GM19193 (cell line): Measurements from ENCODE around the gene ABCB4.

Source experiments
- POLR2A ChIP-seq: IDR thresholded peaks from 4 replicates; pipeline ENCODE4 v1.6.1; 2011; ENCODE audit not compliant: insufficient read depth, insufficient read length; ENCODE audit errors: extremely low read depth

ABCB4 gene

DNA sequence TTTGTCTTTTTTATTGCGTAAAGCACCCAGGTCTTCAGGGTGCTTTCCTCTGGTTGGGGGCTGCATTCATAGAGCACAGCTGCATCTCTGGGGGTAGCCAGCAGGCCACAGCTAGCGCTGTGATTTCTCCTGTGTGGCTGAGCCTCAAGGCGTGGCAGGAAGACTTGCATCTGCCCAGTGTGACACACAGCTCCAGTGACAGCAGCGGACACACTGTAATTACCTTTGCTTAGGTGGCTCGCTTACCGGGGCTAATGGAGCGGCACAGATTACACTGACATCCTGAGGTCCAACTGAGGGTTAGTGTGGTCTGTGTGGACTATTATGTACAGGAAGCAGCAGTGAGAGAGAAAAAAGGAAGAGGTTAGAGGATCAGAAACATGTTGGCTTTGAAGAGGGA is 27.1 kb downstream of the ABCB4 start:
- no peak for TF ChIP-seq POLR2A

DNA sequence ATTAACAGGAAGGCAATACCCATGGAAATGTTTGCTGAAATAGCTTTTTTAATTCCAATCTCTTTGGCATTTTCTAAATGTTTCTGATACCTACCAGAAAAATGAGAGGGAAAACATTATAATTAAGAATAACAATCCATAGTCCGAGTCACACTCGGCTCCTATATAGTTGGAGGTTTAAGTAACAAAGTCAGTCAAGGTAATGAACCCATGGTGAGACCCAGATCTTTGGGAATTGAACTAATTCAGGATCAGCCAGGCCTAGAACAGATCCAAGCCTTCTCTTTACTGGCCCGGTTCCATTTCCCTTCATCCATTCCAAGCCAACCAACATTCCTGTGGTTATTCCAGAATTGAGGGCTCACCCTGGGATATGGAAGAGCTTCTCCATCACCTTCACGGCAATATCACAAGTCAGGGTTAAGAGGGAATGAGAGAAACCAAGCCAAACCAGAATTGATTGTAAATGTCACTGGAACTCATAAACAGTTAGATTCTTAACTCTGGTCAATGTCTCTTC is 28.3 kb downstream of the ABCB4 start:
- no peak for TF ChIP-seq POLR2A

DNA sequence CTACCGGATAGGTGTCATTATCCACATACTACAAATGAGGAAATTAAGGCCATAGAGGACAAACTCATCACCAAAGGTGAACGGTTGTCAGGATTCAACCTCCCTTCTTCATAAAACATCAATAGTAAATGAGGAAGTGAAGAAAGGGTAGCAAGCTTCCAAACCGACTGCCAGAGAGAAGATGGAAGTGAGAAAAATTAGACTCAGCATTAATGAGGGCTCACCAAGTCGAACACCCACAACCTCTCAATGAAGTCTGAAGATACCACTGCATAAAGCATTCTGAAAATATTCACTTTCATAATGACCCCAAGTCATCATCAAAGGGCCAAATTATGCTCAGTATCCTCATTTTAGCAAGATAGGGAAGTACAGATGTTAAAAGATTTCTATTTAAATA is 29.6 kb downstream of the ABCB4 start:
- no peak for TF ChIP-seq POLR2A

DNA sequence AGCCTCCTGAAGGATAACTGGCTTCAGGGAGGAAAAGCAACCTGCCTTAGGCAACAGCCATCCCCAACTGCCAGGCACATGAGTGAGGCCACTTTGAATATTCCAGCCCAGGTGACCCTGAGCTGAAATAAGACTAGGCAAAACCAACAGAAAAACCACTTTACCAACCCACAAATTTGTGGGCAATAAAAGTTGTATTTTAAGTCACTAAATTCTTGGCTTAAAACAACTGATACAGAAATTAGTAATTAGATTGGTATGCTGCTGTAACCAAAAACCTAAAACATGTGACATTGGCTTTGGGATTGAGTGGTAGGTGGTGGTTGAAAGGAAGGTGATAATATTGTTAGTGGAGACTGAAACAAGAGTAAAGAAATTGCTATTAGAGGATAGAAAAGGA is 39.9 kb downstream of the ABCB4 start:
- TF ChIP-seq POLR2A: no peak

DNA sequence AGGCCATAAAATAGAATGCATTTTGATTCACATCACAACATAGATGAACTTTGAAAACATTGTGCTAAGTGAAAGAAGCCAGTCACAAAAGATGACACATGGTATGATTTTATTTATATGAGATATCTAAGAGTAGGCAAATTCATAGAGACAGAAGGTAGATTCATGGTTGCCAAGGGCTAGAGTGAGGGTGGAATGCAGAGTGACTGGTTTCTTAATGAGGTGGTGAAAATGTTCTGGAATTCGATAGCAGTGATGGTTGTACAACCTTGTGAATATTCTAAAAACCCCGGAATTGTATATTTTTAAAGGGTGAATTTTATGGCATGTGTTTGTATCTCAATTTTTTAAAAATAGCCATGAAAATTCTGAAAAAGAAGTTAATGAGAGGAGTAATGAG is 42.9 kb downstream of the ABCB4 start:
- no peak for TF ChIP-seq POLR2A

DNA sequence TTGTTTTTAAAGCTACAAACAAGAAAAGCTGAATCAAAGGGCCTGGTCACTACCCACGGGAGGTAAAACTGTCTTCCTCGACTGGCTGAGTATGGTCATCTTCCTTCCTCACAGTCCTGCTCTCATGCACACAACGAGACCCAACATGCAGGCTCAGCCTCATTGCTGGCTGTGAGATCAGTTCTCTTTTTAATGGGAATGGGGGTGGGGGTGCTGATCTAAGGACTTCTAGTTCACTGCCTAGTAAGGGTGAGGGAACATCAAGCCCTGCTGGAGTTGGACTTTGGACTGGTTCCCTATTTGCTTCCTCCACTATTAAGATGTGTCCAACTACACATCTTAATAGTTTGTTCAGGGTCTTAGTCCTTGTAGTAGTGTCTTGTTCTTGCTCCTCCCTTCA is 48.2 kb downstream of the ABCB4 start:
- no peak for TF ChIP-seq POLR2A

DNA sequence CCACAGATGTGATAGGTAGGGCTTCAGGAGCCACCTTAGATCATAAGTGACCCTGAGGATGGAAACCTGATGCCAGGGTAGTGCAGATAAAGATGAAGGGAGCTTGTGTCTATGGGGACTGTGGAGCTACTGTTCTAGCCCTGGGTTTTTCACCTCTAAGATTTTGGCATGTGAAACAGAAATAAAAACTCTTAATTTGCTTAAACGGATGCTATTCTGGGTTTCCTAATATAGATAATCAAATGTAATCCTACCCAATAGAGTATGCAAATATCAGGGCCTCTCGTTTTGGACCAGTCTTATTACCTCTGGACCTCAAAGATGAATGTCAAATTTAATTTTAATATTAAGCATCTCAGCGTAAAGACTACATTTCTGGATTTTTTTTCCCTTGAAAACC is 49.3 kb downstream of the ABCB4 start:
- TF ChIP-seq POLR2A: no peak

DNA sequence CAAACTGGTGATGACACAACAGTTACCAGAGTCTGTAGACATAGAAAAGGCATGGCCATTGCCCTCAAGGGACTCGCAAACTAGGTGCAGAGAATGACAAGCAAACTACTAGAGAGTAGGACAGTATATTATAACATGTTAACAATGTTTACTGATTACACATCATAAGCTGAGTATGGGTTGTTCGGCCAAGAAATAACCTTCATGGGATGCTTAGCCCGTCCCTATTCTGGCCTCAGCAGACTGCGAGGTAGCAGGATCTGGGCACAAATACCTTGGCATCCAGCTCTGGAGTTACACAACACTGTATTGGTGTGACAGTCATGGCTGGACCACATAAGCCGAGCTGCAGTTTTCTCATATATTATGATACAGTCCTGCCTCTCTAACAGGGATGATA is 51.4 kb downstream of the ABCB4 start:
- TF ChIP-seq POLR2A: no peak

DNA sequence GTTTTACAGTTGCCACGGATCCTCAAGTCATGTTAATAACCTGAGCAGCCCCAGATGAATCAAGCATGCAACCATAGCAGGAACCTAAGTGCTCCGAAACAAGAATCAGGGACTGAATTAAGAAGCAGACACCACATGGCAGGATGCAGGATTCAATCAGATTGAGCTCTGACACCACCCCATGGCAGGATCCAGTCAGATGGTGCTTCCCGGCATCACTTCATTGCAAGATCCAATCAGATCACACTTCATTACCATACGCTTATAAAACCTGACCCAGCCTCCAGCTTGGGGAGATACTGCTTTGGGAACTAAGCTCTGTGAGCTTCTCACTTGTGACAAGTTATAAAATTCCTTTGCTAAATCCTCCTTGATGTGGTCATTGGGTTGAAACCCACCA is 55.3 kb downstream of the ABCB4 start:
- no peak for TF ChIP-seq POLR2A

DNA sequence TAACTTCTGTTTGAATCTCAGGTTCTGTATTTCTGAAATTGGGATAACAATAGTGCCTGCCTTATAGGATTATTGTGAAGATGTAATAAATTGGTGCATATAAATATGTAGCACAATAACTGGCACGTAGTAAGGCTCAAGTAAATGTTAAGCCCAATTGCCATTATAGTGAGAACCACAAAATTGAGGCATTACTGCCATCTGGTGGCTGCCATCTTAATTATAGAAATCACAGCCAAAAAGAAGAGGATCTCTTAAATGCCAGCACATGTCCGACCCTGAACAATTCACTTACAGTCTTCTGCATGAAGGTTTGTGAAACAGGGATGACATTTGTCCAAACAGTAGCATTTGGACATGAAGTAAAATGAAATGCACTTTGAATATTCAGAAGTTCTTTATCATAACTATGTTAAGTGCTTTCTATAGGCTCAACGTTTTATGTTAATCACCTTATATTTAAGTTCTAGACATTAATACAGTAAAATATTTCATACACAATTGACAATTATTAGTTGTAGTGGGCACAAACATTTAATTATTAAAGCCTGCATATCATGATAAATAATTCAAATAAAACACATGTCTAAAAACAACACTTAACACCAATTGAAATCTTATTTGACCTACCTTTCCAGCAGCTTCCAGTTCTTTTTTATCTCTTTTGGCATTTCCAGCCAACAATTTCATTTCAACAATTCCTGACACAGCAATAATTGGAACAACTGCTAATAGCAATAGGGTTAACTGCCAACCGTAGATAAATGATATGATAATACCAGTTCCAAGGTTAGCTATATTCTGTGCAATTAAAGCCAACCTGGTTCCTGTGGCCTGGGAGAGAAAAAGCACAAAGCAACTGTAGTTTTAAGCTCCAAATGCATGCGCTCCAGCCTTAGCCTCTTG is 58.5 kb downstream of the ABCB4 start:
- no peak for TF ChIP-seq POLR2A

DNA sequence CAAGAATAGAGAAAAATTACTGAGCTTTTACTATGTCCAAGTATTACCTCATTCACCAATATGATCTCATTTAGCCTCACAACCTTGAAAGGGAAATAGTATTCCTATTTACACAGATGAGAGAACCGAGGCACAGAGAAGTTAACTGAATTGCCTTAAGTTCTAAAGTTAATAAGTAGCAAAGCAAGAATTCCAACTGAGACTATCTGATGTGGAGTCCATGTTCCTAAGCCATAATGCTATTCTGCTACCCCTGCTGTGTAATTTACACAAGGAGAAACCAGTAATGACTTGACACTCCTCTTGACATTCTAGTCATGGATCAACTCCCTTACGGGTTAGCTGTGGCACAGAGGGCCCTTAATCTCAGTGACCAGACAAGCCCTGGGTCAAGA is 60.7 kb downstream of the ABCB4 start:
- TF ChIP-seq POLR2A: no peak

DNA sequence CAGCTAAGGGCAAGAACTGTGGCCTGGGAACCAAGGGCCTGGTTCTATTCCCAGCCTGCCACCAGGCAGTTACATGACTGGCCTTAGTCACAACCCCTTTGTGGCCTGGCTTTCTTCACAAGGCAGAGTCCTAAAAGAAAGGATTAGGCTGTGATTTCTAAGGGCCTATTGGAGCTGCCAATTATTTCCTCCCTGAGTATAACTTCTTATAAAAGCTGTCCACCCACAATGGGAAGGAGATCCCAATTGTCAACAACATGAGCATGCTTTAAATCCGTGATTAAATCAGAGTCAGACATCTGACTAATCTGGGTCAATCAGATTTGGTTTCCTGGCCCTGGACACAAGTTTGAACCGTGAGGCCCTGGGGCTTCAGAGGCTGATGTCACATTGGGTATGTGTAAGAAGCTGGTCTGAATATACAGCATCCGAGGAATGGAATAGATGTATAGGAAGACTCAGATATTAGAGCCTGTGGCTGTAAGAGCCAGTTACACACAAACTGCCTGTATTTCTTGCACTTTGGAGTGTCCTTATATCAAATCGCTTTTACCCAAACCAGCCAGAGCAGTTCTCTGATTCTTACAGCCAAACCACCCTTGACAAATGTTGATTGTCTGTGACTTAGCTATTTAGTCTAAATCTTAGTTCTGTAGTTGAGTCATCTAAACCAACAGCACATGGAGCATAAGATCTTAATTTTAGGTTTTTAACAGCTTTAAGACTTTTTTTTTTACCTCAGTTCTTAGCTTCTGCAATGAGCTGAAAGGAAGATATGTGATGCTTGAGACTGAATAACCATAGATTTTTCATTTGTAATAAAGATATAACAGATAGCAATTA is 61.3 kb downstream of the ABCB4 start:
- TF ChIP-seq POLR2A: no peak

DNA sequence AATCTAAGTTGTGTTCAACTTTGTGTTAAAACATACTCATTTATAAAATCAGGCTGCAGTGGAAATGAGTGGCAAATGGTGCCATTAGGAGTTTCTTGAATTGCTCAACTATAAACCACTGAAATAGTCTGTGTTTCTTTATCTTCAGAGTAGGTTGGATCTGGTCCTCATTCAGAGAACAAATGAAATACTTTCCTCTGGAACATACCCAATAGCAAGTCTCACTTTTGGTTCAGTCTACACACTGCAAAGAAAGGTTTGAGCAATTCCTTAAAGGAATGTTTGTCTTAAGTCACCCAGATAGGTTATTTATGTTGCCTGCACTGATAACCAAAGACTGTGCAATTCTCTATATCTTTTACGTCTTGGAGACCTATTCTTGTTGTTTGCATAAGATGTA is 62.5 kb downstream of the ABCB4 start:
- no peak for TF ChIP-seq POLR2A

DNA sequence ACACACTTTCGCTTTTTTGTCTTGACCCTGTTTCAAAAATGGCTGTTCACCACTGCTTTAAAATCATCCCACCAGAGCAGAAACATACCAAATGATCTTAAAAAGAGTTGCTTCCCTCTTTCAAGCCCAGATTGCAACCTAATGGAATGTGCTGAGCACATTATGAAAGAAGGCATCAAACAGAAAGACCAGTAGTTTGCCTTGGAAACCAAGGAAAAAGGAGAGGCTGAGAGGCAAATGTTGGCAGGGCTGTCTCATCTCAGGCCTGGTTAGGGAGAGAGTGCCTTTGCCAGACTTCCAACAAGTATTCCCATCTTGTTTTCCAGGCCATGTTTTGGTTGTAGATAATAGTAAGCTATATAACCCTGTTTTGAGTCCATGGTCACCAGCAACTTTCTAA is 64.3 kb downstream of the ABCB4 start:
- no peak for TF ChIP-seq POLR2A

DNA sequence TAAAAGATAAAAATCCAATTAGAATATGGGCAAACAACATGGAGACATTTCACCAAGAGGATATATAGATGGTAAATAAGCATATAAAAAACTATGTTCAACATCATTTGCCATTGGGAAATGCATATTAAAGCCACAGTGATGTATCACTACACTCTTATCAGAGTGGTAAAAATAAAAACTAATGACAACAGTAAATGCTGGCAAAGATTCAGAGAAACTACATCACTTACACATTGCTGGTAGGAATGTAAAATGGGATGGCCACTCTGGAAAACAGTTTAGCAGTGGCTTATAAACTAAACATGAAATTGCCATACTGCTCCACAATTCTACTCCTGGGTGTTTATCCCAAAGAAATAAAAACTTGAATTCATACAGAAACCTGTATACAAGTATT is 70.8 kb downstream of the ABCB4 start:
- no peak for TF ChIP-seq POLR2A

DNA sequence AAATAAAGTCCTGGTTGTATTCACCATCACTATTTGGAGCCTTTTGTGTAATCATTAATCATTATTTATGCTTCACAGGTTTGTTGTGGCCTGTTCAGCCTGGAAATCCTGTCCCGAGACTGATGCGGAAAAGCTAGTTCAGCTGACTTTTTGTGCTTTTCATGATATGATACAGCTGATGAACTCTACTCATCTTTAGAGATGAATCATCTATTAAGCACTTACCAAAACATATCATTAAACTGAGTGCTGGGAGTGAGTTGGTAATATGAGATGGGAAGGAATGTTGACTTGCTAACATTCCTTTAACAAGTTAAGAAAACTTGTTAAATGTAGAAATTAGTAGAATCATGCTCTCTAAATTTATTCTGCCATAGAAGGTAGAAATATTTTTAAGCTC is 77.0 kb downstream of the ABCB4 start:
- no peak for TF ChIP-seq POLR2A

DNA sequence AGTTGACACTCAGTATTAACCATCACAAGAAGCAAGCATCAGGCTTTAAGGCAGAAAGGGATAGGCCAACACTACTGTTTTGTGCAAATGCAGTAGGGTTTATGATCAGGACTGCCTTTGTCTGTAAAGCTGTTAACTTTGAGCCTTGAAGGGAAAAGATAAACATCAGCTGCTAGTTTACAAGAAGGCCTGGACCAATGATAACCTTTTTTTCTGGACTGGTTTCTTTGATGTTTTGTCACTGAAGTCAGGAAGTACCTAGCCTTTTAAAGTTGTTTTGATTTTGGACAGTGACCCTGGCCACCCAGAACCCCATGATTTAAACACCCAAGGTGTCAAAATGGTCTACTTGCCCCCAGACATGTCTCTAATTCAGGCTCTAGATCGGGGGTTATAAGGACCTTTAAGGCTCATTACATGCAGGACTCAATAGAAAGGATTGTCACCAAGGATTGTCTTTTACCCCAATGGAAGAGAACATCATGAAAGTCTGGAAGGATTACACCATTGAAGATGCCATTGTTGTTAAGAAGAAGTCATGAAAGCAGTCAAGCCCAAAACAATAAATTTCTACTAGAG is 79.9 kb downstream of the ABCB4 start:
- no peak for TF ChIP-seq POLR2A
